Lower leg skin (tissue), 4 donors: ENCODE data around the gene KMT2E. TPM values are rescaled to one million over a fixed set of nuclear protein-coding genes. Genes with fewer than 3 reads are reported as not detected.

Source experiments
- DNase-seq, 2 donors: peaks; one replicate each; pipeline ENCODE4 v3.0.0-alpha.2; 2019; ENCODE audit warnings: low spot score in 2 of 2
- H3K4me3 ChIP-seq: fragments of 200-600 bp; sonication (generic); 2 replicates; pipeline ENCODE4 v1.5.1; 2017; ENCODE audit warnings: mild to moderate bottlenecking, low read depth; ENCODE audit not compliant: poor library complexity, severe bottlenecking
- POLR2A ChIP-seq, 2 donors: fragments of 450-650 bp; IDR thresholded peaks; one replicate each; pipeline ENCODE4 v1.6.1; 2016 to 2017; ENCODE audit warnings: antibody characterized with exemption in 2 of 2, mild to moderate bottlenecking in 1 of 2, moderate library complexity in 1 of 2
- WGBS, 2 donors: methylation state at CpG; one replicate each; pipeline ENCODE4 v1.1.5; 2018; 5-methylcytosine and 5-hydroxymethylcytosine counted together
- intact Hi-C: fragments of 100-400 bp; cut with DNase I; formaldehyde crosslinking; loops from one replicate; pipeline ENCODE4 v1.15.0; 2023; ENCODE audit warnings: low total_unique reads
- total RNA-seq, 4 donors: library from RNA; depleted of rRNA; stranded (reverse); fragments of >200 nt; gene quantifications; one replicate each; pipeline ENCODE4 v1.1.0, GENCODE V29; 2016
- TF ChIP-seq, protein P1 (sequence below), 3 donors: fragments of 450-650 bp; IDR thresholded peaks; one replicate each; pipeline ENCODE4 v1.5.1; 2016; ENCODE audit warnings: antibody characterized with exemption in 3 of 3, mild to moderate bottlenecking in 3 of 3, moderate library complexity in 2 of 3

Gene KMT2E
- total RNA-seq, 4 donors from 2014 or later: 86.4 to 130 (median 114) TPM

DNA sequence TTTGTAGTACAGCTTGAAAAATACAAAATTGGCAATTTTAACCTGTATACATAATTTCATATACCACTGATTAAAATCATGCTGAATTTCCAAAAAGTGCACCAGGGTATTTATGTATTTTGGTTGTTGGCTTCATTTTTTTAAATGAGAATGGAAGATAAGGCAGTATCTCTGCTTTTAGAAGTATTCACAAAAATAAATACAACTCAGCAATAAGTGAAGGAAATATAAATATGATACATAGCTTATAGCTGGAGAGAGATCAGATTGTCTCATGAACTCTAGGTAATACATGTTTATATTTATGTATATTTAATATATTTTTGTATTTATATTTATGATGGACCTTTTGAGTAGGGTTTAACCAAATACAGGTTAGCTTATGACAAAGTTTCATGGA, 81.0 kb downstream of the KMT2E start:
- DNase-seq: no peak
- no peak overlapping the region for H3K4me3 ChIP-seq
- TF ChIP-seq, protein P1, sequence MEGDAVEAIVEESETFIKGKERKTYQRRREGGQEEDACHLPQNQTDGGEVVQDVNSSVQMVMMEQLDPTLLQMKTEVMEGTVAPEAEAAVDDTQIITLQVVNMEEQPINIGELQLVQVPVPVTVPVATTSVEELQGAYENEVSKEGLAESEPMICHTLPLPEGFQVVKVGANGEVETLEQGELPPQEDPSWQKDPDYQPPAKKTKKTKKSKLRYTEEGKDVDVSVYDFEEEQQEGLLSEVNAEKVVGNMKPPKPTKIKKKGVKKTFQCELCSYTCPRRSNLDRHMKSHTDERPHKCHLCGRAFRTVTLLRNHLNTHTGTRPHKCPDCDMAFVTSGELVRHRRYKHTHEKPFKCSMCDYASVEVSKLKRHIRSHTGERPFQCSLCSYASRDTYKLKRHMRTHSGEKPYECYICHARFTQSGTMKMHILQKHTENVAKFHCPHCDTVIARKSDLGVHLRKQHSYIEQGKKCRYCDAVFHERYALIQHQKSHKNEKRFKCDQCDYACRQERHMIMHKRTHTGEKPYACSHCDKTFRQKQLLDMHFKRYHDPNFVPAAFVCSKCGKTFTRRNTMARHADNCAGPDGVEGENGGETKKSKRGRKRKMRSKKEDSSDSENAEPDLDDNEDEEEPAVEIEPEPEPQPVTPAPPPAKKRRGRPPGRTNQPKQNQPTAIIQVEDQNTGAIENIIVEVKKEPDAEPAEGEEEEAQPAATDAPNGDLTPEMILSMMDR (IDR thresholded peaks at IDR 0.05): no peak
- TF ChIP-seq POLR2A (IDR thresholded peaks at IDR 0.05): no peak
- intact Hi-C loops: no loop called here

DNA sequence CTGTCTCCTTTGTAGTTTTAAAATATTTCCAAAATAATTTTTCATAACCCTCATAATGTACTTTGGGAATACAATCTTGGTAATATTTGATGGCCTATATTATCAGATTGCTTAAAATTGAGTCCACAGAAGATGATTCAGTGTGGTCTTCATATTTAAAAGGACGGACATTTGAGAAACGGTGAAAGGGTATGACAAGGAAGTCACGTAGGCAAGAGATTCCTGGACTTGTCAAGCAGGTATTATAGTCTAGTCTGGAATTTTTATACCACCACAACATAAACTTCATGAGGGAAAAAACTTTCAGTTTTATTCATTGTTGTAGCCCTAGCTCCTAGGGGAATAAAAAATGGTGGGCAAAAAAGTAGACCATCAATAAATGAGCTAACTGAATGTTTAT, 82.3 kb downstream of the KMT2E start:
- intact Hi-C loops: no loop called here
- H3K4me3 ChIP-seq: no peak overlapping the region
- DNase-seq: no peak
- TF ChIP-seq POLR2A (IDR thresholded peaks at IDR 0.05): no peak
- TF ChIP-seq, protein P1 (IDR thresholded peaks at IDR 0.05): no peak
- 87 to 90% methylated on average over 3 of the region's 3 CpGs for WGBS, 2 donors

DNA sequence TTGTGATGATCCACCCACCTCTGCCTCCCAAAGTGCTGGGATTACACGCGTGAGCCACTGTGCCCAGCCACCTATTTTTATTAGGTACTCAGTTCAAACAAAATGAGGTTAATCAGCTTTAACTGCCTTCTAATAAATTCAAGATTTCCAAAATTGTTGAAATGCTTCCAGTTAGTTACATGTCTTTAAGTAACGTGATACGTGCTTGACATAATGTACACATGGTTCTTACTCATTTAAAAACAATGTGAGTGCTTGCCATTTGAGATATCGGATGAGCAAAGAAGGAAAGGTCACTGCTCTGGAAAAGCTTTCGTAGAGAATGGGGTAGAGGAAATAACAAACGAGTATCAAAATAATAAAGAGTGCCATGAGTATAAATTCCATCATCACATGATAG, 83.6 kb downstream of the KMT2E start:
- TF ChIP-seq, protein P1 (IDR thresholded peaks at IDR 0.05): no peak
- no peak for TF ChIP-seq POLR2A (IDR thresholded peaks at IDR 0.05)
- DNase-seq: no peak
- 70 to 74% methylated on average over 7 of the region's 7 CpGs for WGBS, 2 donors
- H3K4me3 ChIP-seq: no peak overlapping the region
- intact Hi-C loops: no loop called here

DNA sequence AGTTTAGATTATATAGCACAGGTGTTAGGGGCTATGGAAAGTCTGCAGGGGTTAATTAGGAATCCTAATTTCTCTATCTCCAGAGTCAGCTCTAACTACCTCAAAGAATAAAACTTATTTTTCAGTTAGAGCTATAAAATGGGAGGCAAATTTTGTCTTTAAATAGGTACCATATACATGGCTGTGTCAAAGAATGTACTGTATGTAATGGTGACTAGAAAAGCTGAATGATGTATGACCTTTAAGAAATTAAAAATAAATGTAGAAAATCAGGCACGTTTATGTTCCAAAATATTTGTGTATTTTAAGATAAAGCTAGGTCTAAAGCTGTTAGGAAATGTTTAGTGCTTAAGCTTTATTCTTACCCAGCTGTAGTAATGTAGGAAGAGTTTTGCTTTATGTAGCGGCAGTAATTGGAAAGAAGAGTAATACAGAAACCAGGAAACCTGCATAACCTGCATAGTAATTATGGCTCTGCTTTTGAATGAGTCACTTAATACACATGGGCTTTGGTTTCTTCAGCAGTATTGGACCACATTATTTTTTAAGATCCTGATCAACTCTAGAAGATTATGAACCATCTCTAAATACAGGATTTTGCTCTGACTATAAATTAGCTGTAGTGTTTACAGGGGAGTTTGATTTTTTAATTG, 85.0 kb downstream of the KMT2E start:
- intact Hi-C loops: no loop called here
- TF ChIP-seq POLR2A (IDR thresholded peaks at IDR 0.05): no peak
- TF ChIP-seq, protein P1 (IDR thresholded peaks at IDR 0.05): no peak
- no peak for DNase-seq

DNA sequence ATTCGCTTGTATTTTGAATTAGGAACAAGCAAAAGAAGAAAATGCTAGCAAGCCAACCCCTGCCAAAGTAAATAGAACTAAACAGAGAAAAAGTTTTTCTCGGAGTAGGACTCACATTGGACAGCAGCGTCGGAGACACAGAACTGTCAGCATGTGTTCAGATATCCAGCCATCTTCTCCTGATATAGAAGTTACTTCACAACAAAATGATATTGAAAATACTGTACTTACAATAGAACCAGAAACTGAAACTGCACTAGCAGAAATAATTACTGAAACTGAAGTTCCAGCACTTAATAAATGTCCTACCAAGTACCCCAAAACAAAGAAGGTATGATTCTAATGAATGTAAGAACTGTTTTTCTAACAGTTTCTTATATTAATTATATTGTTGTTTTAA, 87.9 kb downstream of the KMT2E start:
- intact Hi-C loops: no loop called here
- H3K4me3 ChIP-seq: no peak overlapping the region
- no peak for TF ChIP-seq POLR2A (IDR thresholded peaks at IDR 0.05)
- TF ChIP-seq, protein P1 (IDR thresholded peaks at IDR 0.05): no peak
- DNase-seq: no peak
- 74 to 78% methylated on average over 4 of the region's 4 CpGs for WGBS, 2 donors

More for the DNA sequence above, 85.0 kb downstream of the KMT2E start:
- H3K4me3 ChIP-seq: no peak overlapping the region
- 60 to 61% methylated on average over 2 of the region's 2 CpGs for WGBS, 2 donors
